ENCODE measurements around the gene SEC14L2. TPM values are rescaled to one million over a fixed set of nuclear protein-coding genes. Genes with fewer than 3 reads are reported as not detected.

SEC14L2 gene
- total and polyA plus RNA-seq, 2 donors (not counting 1 experiment from before 2014, with no cell fraction given): 0.24 to 0.67 TPM

DNA sequence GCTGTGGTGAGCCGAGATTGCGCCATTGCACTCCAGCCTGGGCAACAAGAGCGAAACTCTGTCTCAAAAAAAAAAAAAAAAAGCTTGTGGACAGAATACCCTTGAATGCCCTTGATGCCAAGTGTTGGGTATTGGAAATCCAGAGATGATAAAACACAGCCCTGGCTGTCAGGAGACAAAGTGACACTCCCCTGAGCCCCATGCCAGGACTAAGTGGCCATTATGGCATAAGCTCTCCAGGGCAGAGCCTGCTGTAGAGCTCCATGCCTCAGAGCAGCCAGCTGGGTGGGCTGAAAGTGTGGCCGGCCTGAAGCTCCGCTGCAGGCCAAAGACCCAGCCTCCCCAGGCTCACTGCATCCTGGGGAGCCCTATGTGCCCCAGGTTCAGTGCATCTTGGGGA lies 14.5 kb upstream of the SEC14L2 start:
- Histone ChIP-seq H3K27me3 (replicated peaks in 1 of 4; ENCODE audit: control extremely low read depth in 1 of 4, control insufficient read depth in 3 of 4, insufficient read depth in 4 of 4, low read length in 3 of 4) (no peaks in the 10 kb centered on the region), H3K27ac (ENCODE audit: low read length in 2 of 2) (no peak overlapping the region), H3K4me3 (ENCODE audit: control extremely low read depth in 1 of 5, extremely low read depth in 1 of 5, insufficient read depth in 1 of 5, low read depth in 2 of 5, low read length in 4 of 5) (no peak overlapping the region), H2AFZ (ENCODE audit: insufficient read depth, low read depth, low read length, poor library complexity, severe bottlenecking) (no peak overlapping the region), H3K79me2 (ENCODE audit: control insufficient read depth, insufficient read depth, low read length) (no peaks in the 10 kb centered on the region), H3K4me2 (replicated peaks; ENCODE audit: low read depth, low read length, poor library complexity, severe bottlenecking) (no peak overlapping the region), H3K9ac (ENCODE audit: low read length) (no peak overlapping the region), H4K20me1 (ENCODE audit: control insufficient read depth, insufficient read depth, low read length, poor library complexity, severe bottlenecking) (no peaks in the 10 kb centered on the region), H3K36me3 (replicated peaks in 1 of 2; ENCODE audit: control extremely low read depth in 1 of 2, control insufficient read depth in 1 of 2, extremely low read depth in 1 of 2, insufficient read depth in 2 of 2, low read length in 1 of 2) (no peaks in the 10 kb centered on the region), H3K4me1 (ENCODE audit: control insufficient read depth in 2 of 2, insufficient read depth in 2 of 2, low read length in 2 of 2) (peaks cover 8 to 15% of the 10 kb centered on the region in 2 donors), H3K9me3 (ENCODE audit: control extremely low read depth in 1 of 3, control insufficient read depth in 2 of 3, insufficient read depth in 1 of 3, low read length in 2 of 3) (no peaks in the 10 kb centered on the region)
- 100% methylated on average over 2 of the region's 5 CpGs for WGBS (ENCODE audit: insufficient coverage)
- Mint-ChIP-seq H3K4me1 (peaks cover 8% of the 10 kb centered on the region), H3K27me3 (no peaks in the 10 kb centered on the region), H3K27ac (no peak overlapping the region), H3K9me3 (ENCODE audit: insufficient read depth) (no peaks in the 10 kb centered on the region), H3K4me3 (no peak overlapping the region)
- no peak for TF ChIP-seq EZH2 (IDR thresholded peaks at IDR 0.05; ENCODE audit: borderline replicate concordance, insufficient read depth, low read depth, low read length, poor library complexity, severe bottlenecking)
- TF ChIP-seq, protein P1, sequence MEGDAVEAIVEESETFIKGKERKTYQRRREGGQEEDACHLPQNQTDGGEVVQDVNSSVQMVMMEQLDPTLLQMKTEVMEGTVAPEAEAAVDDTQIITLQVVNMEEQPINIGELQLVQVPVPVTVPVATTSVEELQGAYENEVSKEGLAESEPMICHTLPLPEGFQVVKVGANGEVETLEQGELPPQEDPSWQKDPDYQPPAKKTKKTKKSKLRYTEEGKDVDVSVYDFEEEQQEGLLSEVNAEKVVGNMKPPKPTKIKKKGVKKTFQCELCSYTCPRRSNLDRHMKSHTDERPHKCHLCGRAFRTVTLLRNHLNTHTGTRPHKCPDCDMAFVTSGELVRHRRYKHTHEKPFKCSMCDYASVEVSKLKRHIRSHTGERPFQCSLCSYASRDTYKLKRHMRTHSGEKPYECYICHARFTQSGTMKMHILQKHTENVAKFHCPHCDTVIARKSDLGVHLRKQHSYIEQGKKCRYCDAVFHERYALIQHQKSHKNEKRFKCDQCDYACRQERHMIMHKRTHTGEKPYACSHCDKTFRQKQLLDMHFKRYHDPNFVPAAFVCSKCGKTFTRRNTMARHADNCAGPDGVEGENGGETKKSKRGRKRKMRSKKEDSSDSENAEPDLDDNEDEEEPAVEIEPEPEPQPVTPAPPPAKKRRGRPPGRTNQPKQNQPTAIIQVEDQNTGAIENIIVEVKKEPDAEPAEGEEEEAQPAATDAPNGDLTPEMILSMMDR (IDR thresholded peaks at IDR 0.05): no peak
- ChIA-PET CTCF (interaction anchor here (1.3 to 19.9 kb wide), 2 partner anchors 9 to 94 kb away, joined by 5 to 510 read pairs; partner anchors contain the start of gene CASTOR1), POLR2A (no interaction called here)
- intact Hi-C loops (cut with micrococcal nuclease): no loop called here
- DNase-seq (no peak), ATAC-seq (ENCODE audit: low read depth) (no peak)

DNA sequence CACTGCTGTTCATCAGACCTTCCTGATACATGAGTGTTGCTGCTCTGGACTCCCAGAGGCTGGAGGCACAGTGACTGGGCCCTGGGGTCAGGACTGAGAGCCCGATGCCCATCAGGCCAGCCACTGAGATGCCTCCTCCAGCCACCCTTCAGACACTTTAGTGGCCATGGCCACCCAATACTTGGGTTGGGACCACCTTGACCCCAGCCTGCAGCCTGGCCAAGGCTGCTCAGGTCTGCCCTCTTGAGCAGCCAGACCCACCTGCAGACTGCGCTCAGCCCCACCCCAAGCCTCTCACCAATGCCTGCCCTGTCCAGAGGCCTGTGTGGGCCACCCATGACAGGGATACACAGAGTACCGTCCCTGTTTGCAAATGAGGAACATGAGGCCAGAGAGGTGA lies 13.8 kb upstream of the SEC14L2 start:
- Histone ChIP-seq H3K9me3 (ENCODE audit: control extremely low read depth in 1 of 3, control insufficient read depth in 2 of 3, insufficient read depth in 1 of 3, low read length in 2 of 3) (no peaks in the 10 kb centered on the region), H3K27me3 (replicated peaks in 1 of 4; ENCODE audit: control extremely low read depth in 1 of 4, control insufficient read depth in 3 of 4, insufficient read depth in 4 of 4, low read length in 3 of 4) (no peaks in the 10 kb centered on the region), H3K27ac (ENCODE audit: low read length in 2 of 2) (no peak overlapping the region), H3K4me3 (ENCODE audit: control extremely low read depth in 1 of 5, extremely low read depth in 1 of 5, insufficient read depth in 1 of 5, low read depth in 2 of 5, low read length in 4 of 5) (no peak overlapping the region), H3K36me3 (replicated peaks in 1 of 2; ENCODE audit: control extremely low read depth in 1 of 2, control insufficient read depth in 1 of 2, extremely low read depth in 1 of 2, insufficient read depth in 2 of 2, low read length in 1 of 2) (no peaks in the 10 kb centered on the region), H3K4me1 (ENCODE audit: control insufficient read depth in 2 of 2, insufficient read depth in 2 of 2, low read length in 2 of 2) (peaks cover 8 to 18% of the 10 kb centered on the region in 2 donors), H3K4me2 (replicated peaks; ENCODE audit: low read depth, low read length, poor library complexity, severe bottlenecking) (no peak overlapping the region), H4K20me1 (ENCODE audit: control insufficient read depth, insufficient read depth, low read length, poor library complexity, severe bottlenecking) (no peaks in the 10 kb centered on the region), H2AFZ (ENCODE audit: insufficient read depth, low read depth, low read length, poor library complexity, severe bottlenecking) (no peak overlapping the region), H3K79me2 (ENCODE audit: control insufficient read depth, insufficient read depth, low read length) (no peaks in the 10 kb centered on the region), H3K9ac (ENCODE audit: low read length) (no peak overlapping the region)
- DNase-seq (no peak), ATAC-seq (ENCODE audit: low read depth) (no peak)
- ChIA-PET POLR2A (no interaction called here), CTCF (interaction anchor here (1.3 to 19.9 kb wide), 3 partner anchors 8 to 95 kb away, joined by 4 to 510 read pairs (median 5); partner anchors contain the start of gene CASTOR1)
- H3K27ac Mint-ChIP-seq: no peak overlapping the region
- TF ChIP-seq EZH2 (IDR thresholded peaks at IDR 0.05; ENCODE audit: borderline replicate concordance, insufficient read depth, low read depth, low read length, poor library complexity, severe bottlenecking): no peak
- TF ChIP-seq, protein P1 (IDR thresholded peaks at IDR 0.05): no peak
- intact Hi-C loops (cut with micrococcal nuclease): no loop called here
- WGBS (ENCODE audit: insufficient coverage): 78% methylated on average over 3 of the region's 3 CpGs
- no peaks in the 10 kb centered on the region for H3K9me3 Mint-ChIP-seq (ENCODE audit: insufficient read depth)
- peaks cover 11% of the 10 kb centered on the region for H3K4me1 Mint-ChIP-seq
- no peak overlapping the region for H3K4me3 Mint-ChIP-seq
- H3K27me3 Mint-ChIP-seq: no peaks in the 10 kb centered on the region
